Mesenchymal stem cell (in vitro differentiated cells and primary cell): Measurements from ENCODE around the gene APLN. TPM values are rescaled to one million over a fixed set of nuclear protein-coding genes. Genes with fewer than 3 reads are reported as not detected.

Experiments used
- DNase-seq: peaks from one replicate; pipeline ENCODE4 v3.0.0-alpha.2; 2013
- H2AFZ ChIP-seq: one replicate; pipeline ENCODE4 v1.6.1; 2013; ENCODE audit warnings: low read depth, mild to moderate bottlenecking, control low read depth, inconsistent platforms, low read length, moderate library complexity
- H2AK5ac ChIP-seq: 2 replicates; pipeline ENCODE4 v1.6.1; 2013; ENCODE audit warnings: low read length, moderate library complexity, mild to moderate bottlenecking, inconsistent platforms; ENCODE audit not compliant: severe bottlenecking
- H2BK120ac ChIP-seq: one replicate; pipeline ENCODE4 v1.6.1; 2013; ENCODE audit warnings: low read depth, mild to moderate bottlenecking, inconsistent platforms, low read length, moderate library complexity
- H2BK12ac ChIP-seq, 2 experiments: one replicate each; pipeline ENCODE4 v1.6.1; 2013; ENCODE audit warnings: inconsistent platforms in 2 of 2, low read length in 2 of 2, mild to moderate bottlenecking in 2 of 2, moderate library complexity in 2 of 2, control low read depth in 1 of 2
- H2BK15ac ChIP-seq: one replicate; pipeline ENCODE4 v1.6.1; 2013; ENCODE audit warnings: mild to moderate bottlenecking, low read depth, inconsistent platforms; ENCODE audit not compliant: poor library complexity, severe bottlenecking
- H2BK5ac ChIP-seq: 2 replicates; pipeline ENCODE4 v1.6.1; 2013; ENCODE audit warnings: low read depth, mild to moderate bottlenecking, low read length, control low read depth, inconsistent platforms; ENCODE audit not compliant: poor library complexity, severe bottlenecking
- H3K14ac ChIP-seq, 2 experiments: one replicate each; pipeline ENCODE4 v1.6.1; 2013; ENCODE audit warnings: inconsistent platforms in 2 of 2, low read length in 2 of 2, control low read depth in 1 of 2, mild to moderate bottlenecking in 1 of 2, moderate library complexity in 1 of 2
- H3K18ac ChIP-seq, 2 experiments: one replicate each; pipeline ENCODE4 v1.6.1; 2013; ENCODE audit warnings: inconsistent platforms in 2 of 2, low read length in 2 of 2, control low read depth in 1 of 2, low read depth in 1 of 2, mild to moderate bottlenecking in 1 of 2
- H3K23ac ChIP-seq, 2 experiments: one replicate each; pipeline ENCODE4 v1.6.1; 2013; ENCODE audit warnings: inconsistent platforms in 2 of 2, low read length in 2 of 2, mild to moderate bottlenecking in 2 of 2, moderate library complexity in 2 of 2, control low read depth in 1 of 2
- H3K27ac ChIP-seq: 2 replicates; pipeline ENCODE4 v1.5.1; 2013; ENCODE audit warnings: mild to moderate bottlenecking, moderate library complexity, low read length, control low read depth, inconsistent platforms; ENCODE audit not compliant: poor library complexity, severe bottlenecking
- H3K27me3 ChIP-seq, 2 experiments: 2 replicates each; pipeline versions ENCODE4 v1.6.1 to v1.7.0; 2013; ENCODE audit warnings: low read length in 2 of 2, mild to moderate bottlenecking in 2 of 2, moderate library complexity in 2 of 2, control low read depth in 1 of 2, inconsistent platforms in 1 of 2; ENCODE audit not compliant: control insufficient read depth in 1 of 2, insufficient read depth in 1 of 2
- H3K36me3 ChIP-seq, 2 experiments: 2 replicates each; pipeline versions ENCODE4 v1.6.1 to v1.7.0; 2013; ENCODE audit warnings: low read length in 2 of 2, control low read depth in 1 of 2, inconsistent platforms in 1 of 2, low read depth in 1 of 2, mild to moderate bottlenecking in 1 of 2; ENCODE audit not compliant: insufficient read depth in 2 of 2, control insufficient read depth in 1 of 2
- H3K4ac ChIP-seq, 2 experiments: one replicate each; pipeline ENCODE4 v1.6.1; 2013; ENCODE audit warnings: inconsistent platforms in 2 of 2, low read length in 2 of 2, mild to moderate bottlenecking in 2 of 2, moderate library complexity in 2 of 2, control low read depth in 1 of 2, low read depth in 1 of 2
- H3K4me1 ChIP-seq: 2 replicates; pipeline ENCODE4 v1.6.1; 2013; ENCODE audit warnings: low read depth, low read length, control low read depth; ENCODE audit not compliant: control insufficient read depth, insufficient read depth
- H3K4me2 ChIP-seq: 2 replicates; pipeline ENCODE4 v1.6.1; 2013; ENCODE audit warnings: low read length, mild to moderate bottlenecking, inconsistent platforms; ENCODE audit not compliant: poor library complexity, severe bottlenecking
- H3K4me3 ChIP-seq, 2 experiments: 2 replicates each; pipeline versions ENCODE4 v1.5.1 to v1.7.0; 2013; ENCODE audit warnings: low read length in 2 of 2, mild to moderate bottlenecking in 2 of 2, control low read depth in 1 of 2, low read depth in 1 of 2; ENCODE audit not compliant: insufficient read depth in 1 of 2
- H3K79me1 ChIP-seq: replicated peaks from 2 replicates; pipeline ENCODE4 v1.6.1; 2013; ENCODE audit warnings: mild to moderate bottlenecking, control low read depth, low read length, inconsistent platforms; ENCODE audit not compliant: poor library complexity, severe bottlenecking
- H3K9ac ChIP-seq: 2 replicates; pipeline ENCODE4 v1.7.0; 2013; ENCODE audit warnings: mild to moderate bottlenecking, low read length, moderate library complexity
- H3K9me3 ChIP-seq: 2 replicates; pipeline ENCODE4 v1.7.0; 2013; ENCODE audit warnings: mild to moderate bottlenecking, low read length; ENCODE audit not compliant: control insufficient read depth
- H4K8ac ChIP-seq: one replicate; pipeline ENCODE4 v1.6.1; 2013; ENCODE audit warnings: inconsistent platforms, mild to moderate bottlenecking, low read length, moderate library complexity
- H4K91ac ChIP-seq: one replicate; pipeline ENCODE4 v1.6.1; 2013; ENCODE audit warnings: mild to moderate bottlenecking, low read length, inconsistent platforms
- WGBS: methylation state at CpG from one replicate; pipeline ENCODE4 v1.1.7; 2013; ENCODE audit warnings: mixed read lengths; 5-methylcytosine and 5-hydroxymethylcytosine counted together
- polyA plus RNA-seq, 2 experiments: library from polyadenylated mRNA; stranded (reverse); fragments of 200-250 nt; gene quantifications; one replicate each; pipeline ENCODE4 v1.2.3, GENCODE V29; 2013

Gene APLN
- 3.0 TPM for polyA plus RNA-seq (2013, experiment 1 of 2)
- polyA plus RNA-seq (2013, experiment 2 of 2), result 2.9 TPM

- Histone ChIP-seq H3K14ac (peak within 1 kb of the TSS in 1 of 2 experiments; percentile 68), H3K27ac (no peak within 1 kb of the TSS), H3K4me1 (peaks cover 16% of the 10 kb centered on the region), H3K79me1 (no peaks in the 10 kb centered on the region), H2AFZ (no peak within 1 kb of the TSS), H2BK15ac (no peak within 1 kb of the TSS), H2BK5ac (no peak within 1 kb of the TSS), H2BK12ac (peak within 1 kb of the TSS in 1 of 2 experiments; percentile 6), H2AK5ac (no peak within 1 kb of the TSS), H3K27me3 (peaks cover 30 to 51% of the 10 kb centered on the region in 2 experiments), H3K36me3 (no peaks in the 10 kb centered on the region), H3K9ac (peak within 1 kb of the TSS; percentile 58), H3K4me2 (peak within 1 kb of the TSS; percentile 61), H3K9me3 (no peaks in the 10 kb centered on the region), H3K18ac (peak within 1 kb of the TSS; percentile 62 to 76), H3K4me3 (peak within 1 kb of the TSS; percentile 55 to 81), H2BK120ac (no peak within 1 kb of the TSS), H4K8ac (no peak within 1 kb of the TSS), H3K23ac (no peak within 1 kb of the TSS), H4K91ac (no peak within 1 kb of the TSS), H3K4ac (no peak within 1 kb of the TSS)
- DNase-seq, result peak; percentile 38
- under 1% methylated on average over 25 of the region's 67 CpGs for WGBS
Observed at GRCh38 chrX:129654652-129655546, at the start of gene APLN. APLN (minus strand) TSS chrX:129654956; CDS start chrX:129654630, 326 bp downstream.

- Histone ChIP-seq H2BK15ac (no peak overlapping the region), H3K9me3 (peaks cover 18% of the 10 kb centered on the region), H3K4me2 (no peak overlapping the region), H4K91ac (no peak overlapping the region), H2BK12ac (no peak overlapping the region), H2BK120ac (no peak overlapping the region), H3K4me3 (no peak overlapping the region), H3K23ac (no peak overlapping the region), H3K9ac (no peak overlapping the region), H3K27ac (no peak overlapping the region), H3K18ac (no peak overlapping the region), H3K4me1 (peaks cover 4% of the 10 kb centered on the region), H3K79me1 (no peaks in the 10 kb centered on the region), H3K4ac (no peak overlapping the region), H2AK5ac (no peak overlapping the region), H4K8ac (peak overlapping the region; percentile 28), H3K36me3 (no peaks in the 10 kb centered on the region), H2BK5ac (no peak overlapping the region), H3K14ac (no peak overlapping the region), H3K27me3 (peaks cover 0 to 29% of the 10 kb centered on the region in 2 experiments), H2AFZ (no peak overlapping the region)
- 76% methylated on average over 2 of the region's 2 CpGs for WGBS
- DNase-seq, result no peak
Observed at GRCh38 chrX:129704491-129704890, 49.7 kb upstream of the APLN start.

- Histone ChIP-seq H3K4ac (no peak overlapping the region), H3K79me1 (no peaks in the 10 kb centered on the region), H2BK5ac (no peak overlapping the region), H3K4me1 (peaks cover 4% of the 10 kb centered on the region), H2BK120ac (no peak overlapping the region), H4K8ac (no peak overlapping the region), H3K27me3 (peaks cover 0 to 41% of the 10 kb centered on the region in 2 experiments), H3K36me3 (no peaks in the 10 kb centered on the region), H3K23ac (no peak overlapping the region), H3K4me3 (no peak overlapping the region), H2AK5ac (no peak overlapping the region), H3K9me3 (peaks cover 4% of the 10 kb centered on the region), H3K14ac (no peak overlapping the region), H3K9ac (no peak overlapping the region), H2AFZ (no peak overlapping the region), H2BK15ac (no peak overlapping the region), H2BK12ac (no peak overlapping the region), H3K18ac (no peak overlapping the region), H3K27ac (no peak overlapping the region), H3K4me2 (no peak overlapping the region), H4K91ac (no peak overlapping the region)
- DNase-seq, result no peak
- 87% methylated on average over 8 of the region's 8 CpGs for WGBS
Observed at GRCh38 chrX:129701624-129702069, 46.9 kb upstream of the APLN start.

GRCh38 chrX:129700536-129700935 is 45.8 kb upstream of the APLN start:
- Histone ChIP-seq H3K27me3 (peaks cover 0 to 45% of the 10 kb centered on the region in 2 experiments), H2AK5ac (no peak overlapping the region), H2BK12ac (no peak overlapping the region), H3K36me3 (no peaks in the 10 kb centered on the region), H3K9ac (no peak overlapping the region), H3K79me1 (no peaks in the 10 kb centered on the region), H2BK120ac (no peak overlapping the region), H3K4me1 (peaks cover 1% of the 10 kb centered on the region), H2AFZ (no peak overlapping the region), H3K4ac (no peak overlapping the region), H3K14ac (no peak overlapping the region), H3K4me2 (no peak overlapping the region), H4K91ac (no peak overlapping the region), H3K9me3 (peaks cover 4% of the 10 kb centered on the region), H3K18ac (no peak overlapping the region), H3K23ac (no peak overlapping the region), H2BK5ac (no peak overlapping the region), H4K8ac (no peak overlapping the region), H3K27ac (no peak overlapping the region), H3K4me3 (no peak overlapping the region), H2BK15ac (no peak overlapping the region)
- no peak for DNase-seq
- 100% methylated on average over 3 of the region's 4 CpGs for WGBS
